Tibial nerve (tissue), 4 donors: ENCODE data around the gene FIBCD1. TPM values are rescaled to one million over a fixed set of nuclear protein-coding genes. Genes with fewer than 3 reads are reported as not detected.

ENCODE experiments used
- DNase-seq, 2 donors: peaks; one replicate each; pipeline ENCODE4 v3.0.0-alpha.2; 2019; ENCODE audit warnings: low spot score in 2 of 2
- H3K27ac ChIP-seq, 4 donors: fragments of 200-600 bp; sonication (generic) in 3 of 4; one replicate each; pipeline ENCODE4 v1.5.1; 2017 to 2019; ENCODE audit warnings: mild to moderate bottlenecking in 1 of 4
- H3K27me3 ChIP-seq, 2 donors: fragments of 200-600 bp; sonication (generic) in 1 of 2; one replicate each; pipeline versions ENCODE4 v1.5.1 to v1.6.0; 2017 to 2019
- H3K36me3 ChIP-seq, 3 donors: fragments of 200-600 bp; sonication (generic); one replicate each; pipeline ENCODE4 v1.5.1; 2018 to 2019
- H3K4me1 ChIP-seq, 4 donors: fragments of 200-600 bp; sonication (generic) in 3 of 4; one replicate each; pipeline ENCODE4 v1.5.1; 2017 to 2019
- H3K4me3 ChIP-seq, 4 donors: fragments of 200-600 bp; sonication (generic) in 3 of 4; one replicate each; pipeline ENCODE4 v1.5.1; 2017 to 2019; ENCODE audit warnings: mild to moderate bottlenecking in 1 of 4, moderate library complexity in 1 of 4
- H3K9me3 ChIP-seq, 4 donors: fragments of 200-600 bp; sonication (generic) in 3 of 4; one replicate each; pipeline ENCODE4 v1.5.1; 2017 to 2019
- CTCF ChIP-seq, 5 experiments: fragments of 200-600 bp in 3 of 5; fragments of 450-650 bp in 2 of 5; sonication (generic) in 3 of 5; IDR thresholded peaks; one replicate each; pipeline ENCODE4 v1.5.1; 2016 to 2019; ENCODE audit warnings: antibody characterized with exemption in 5 of 5, mild to moderate bottlenecking in 3 of 5, moderate library complexity in 2 of 5
- EP300 ChIP-seq, 2 donors: sonication (generic); formaldehyde crosslinking; IDR thresholded peaks; one replicate each; pipeline ENCODE4 v1.6.1; 2017; ENCODE audit warnings: antibody characterized with exemption in 2 of 2, mild to moderate bottlenecking in 1 of 2
- POLR2A ChIP-seq, 2 donors: fragments of 450-650 bp; IDR thresholded peaks; one replicate each; pipeline ENCODE4 v1.6.1; 2017; ENCODE audit warnings: antibody characterized with exemption in 2 of 2, mild to moderate bottlenecking in 2 of 2, moderate library complexity in 2 of 2
- WGBS, 2 donors: methylation state at CpG; one replicate each; pipeline ENCODE4 v1.1.5; 2018; 5-methylcytosine and 5-hydroxymethylcytosine counted together
- total RNA-seq, 4 donors: library from RNA; depleted of rRNA; stranded (reverse); fragments of >200 nt; gene quantifications; one replicate each; pipeline ENCODE4 v1.1.0, GENCODE V29; 2016

The FIBCD1 gene
- total RNA-seq, 4 donors from 2014 or later, result not detected

GRCh38 chr9:130927995-130928900, 10.8 kb downstream of the FIBCD1 start:
- TF ChIP-seq CTCF (IDR thresholded peaks at IDR 0.05) (no peak), POLR2A (IDR thresholded peaks at IDR 0.05) (no peak), EP300 (IDR thresholded peaks at IDR 0.05) (no peak)
- H3K4me3 ChIP-seq, result no peak overlapping the region
- H3K27me3 ChIP-seq, result peaks cover 0 to 65% of the 10 kb centered on the region in 2 donors
- no peak overlapping the region for H3K27ac ChIP-seq
- H3K9me3 ChIP-seq, result no peaks in the 10 kb centered on the region
- no peaks in the 10 kb centered on the region for H3K4me1 ChIP-seq
- no peak for DNase-seq
- WGBS, 2 donors, result 50 to 55% methylated on average over 9 to 14 of the region's 14 CpGs
- no peaks in the 10 kb centered on the region for H3K36me3 ChIP-seq

- no peaks in the 10 kb centered on the region for H3K36me3 ChIP-seq
- H3K9me3 ChIP-seq, result no peaks in the 10 kb centered on the region
- H3K4me3 ChIP-seq, result no peak overlapping the region
- H3K4me1 ChIP-seq, result no peaks in the 10 kb centered on the region
- 86 to 91% methylated on average over 8 to 10 of the region's 10 CpGs for WGBS, 2 donors
- H3K27me3 ChIP-seq, result peaks cover 0 to 65% of the 10 kb centered on the region in 2 donors
- H3K27ac ChIP-seq, result no peak overlapping the region
- DNase-seq, result no peak
- TF ChIP-seq POLR2A (IDR thresholded peaks at IDR 0.05) (no peak), EP300 (IDR thresholded peaks at IDR 0.05) (no peak), CTCF (IDR thresholded peaks at IDR 0.05) (no peak)
Observed at GRCh38 chr9:130927338-130927737, 11.7 kb downstream of the FIBCD1 start.

GRCh38 chr9:130925050-130925678, 13.9 kb downstream of the FIBCD1 start:
- WGBS, 2 donors, result 74 to 77% methylated on average over 17 to 19 of the region's 19 CpGs

GRCh38 chr9:130924448-130924788, 14.6 kb downstream of the FIBCD1 start:
- no peak for TF ChIP-seq EP300 (IDR thresholded peaks at IDR 0.05)
- no peak for TF ChIP-seq CTCF (IDR thresholded peaks at IDR 0.05)
- no peak for TF ChIP-seq POLR2A (IDR thresholded peaks at IDR 0.05)
- 64 to 74% methylated on average over 8 to 10 of the region's 10 CpGs for WGBS, 2 donors
- no peaks in the 10 kb centered on the region for H3K9me3 ChIP-seq
- no peak for DNase-seq
- no peaks in the 10 kb centered on the region for H3K36me3 ChIP-seq
- H3K27me3 ChIP-seq, result peaks cover 0 to 68% of the 10 kb centered on the region in 2 donors
- H3K4me1 ChIP-seq, result no peaks in the 10 kb centered on the region
- H3K27ac ChIP-seq, result no peak overlapping the region
- no peak overlapping the region for H3K4me3 ChIP-seq

More at GRCh38 chr9:130925050-130925678, 13.9 kb downstream of the FIBCD1 start:
- no peaks in the 10 kb centered on the region for H3K36me3 ChIP-seq
- peaks cover 0 to 67% of the 10 kb centered on the region in 2 donors for H3K27me3 ChIP-seq
- H3K4me3 ChIP-seq, result no peak overlapping the region
- H3K9me3 ChIP-seq, result no peaks in the 10 kb centered on the region
- TF ChIP-seq CTCF (IDR thresholded peaks at IDR 0.05), result no peak
- TF ChIP-seq EP300 (IDR thresholded peaks at IDR 0.05), result no peak
- no peak for TF ChIP-seq POLR2A (IDR thresholded peaks at IDR 0.05)
- no peak overlapping the region for H3K27ac ChIP-seq
- no peaks in the 10 kb centered on the region for H3K4me1 ChIP-seq
- DNase-seq, result no peak
